Mesendoderm (in vitro differentiated cells): ENCODE data around the gene TEX38.

Experiments
- DNase-seq: peaks from one replicate; pipeline ENCODE4 v3.0.0; 2013
- H2AK5ac ChIP-seq: 2 replicates; pipeline ENCODE4 v1.6.1; 2013; ENCODE audit warnings: low read length, inconsistent platforms
- H2BK120ac ChIP-seq: 2 replicates; pipeline ENCODE4 v1.6.1; 2013; ENCODE audit warnings: low read depth, mild to moderate bottlenecking, low read length, moderate library complexity, mixed read lengths
- H2BK15ac ChIP-seq: replicated peaks from 2 replicates; pipeline ENCODE4 v1.6.1; 2013; ENCODE audit warnings: low read depth, mild to moderate bottlenecking, moderate library complexity
- H2BK5ac ChIP-seq: 2 replicates; pipeline ENCODE4 v1.6.1; 2013; ENCODE audit warnings: low read length, inconsistent platforms
- H3K18ac ChIP-seq: 2 replicates; pipeline ENCODE4 v1.6.1; 2013; ENCODE audit warnings: mild to moderate bottlenecking, low read length, mixed read lengths
- H3K23ac ChIP-seq: one replicate; pipeline ENCODE4 v1.6.1; 2013; ENCODE audit warnings: low read length
- H3K27ac ChIP-seq: 2 replicates; pipeline ENCODE4 v1.5.1; 2013; ENCODE audit warnings: low read depth, mild to moderate bottlenecking, inconsistent platforms, low read length, moderate library complexity
- H3K27me3 ChIP-seq: 2 replicates; pipeline ENCODE4 v1.6.1; 2013; ENCODE audit warnings: low read length, control low read depth, mild to moderate bottlenecking, inconsistent platforms; ENCODE audit not compliant: insufficient read depth, poor library complexity
- H3K36me3 ChIP-seq: 2 replicates; pipeline ENCODE4 v1.6.1; 2013; ENCODE audit warnings: low read length, inconsistent platforms; ENCODE audit not compliant: control insufficient read depth, insufficient read depth
- H3K4ac ChIP-seq: one replicate; pipeline ENCODE4 v1.6.1; 2013; ENCODE audit warnings: low read depth, mild to moderate bottlenecking, low read length, moderate library complexity
- H3K4me1 ChIP-seq: 2 replicates; pipeline ENCODE4 v1.6.1; 2013; ENCODE audit warnings: low read depth, low read length, inconsistent platforms; ENCODE audit not compliant: control insufficient read depth
- H3K4me2 ChIP-seq: 2 replicates; pipeline ENCODE4 v1.6.1; 2013; ENCODE audit warnings: low read length
- H3K4me3 ChIP-seq: 2 replicates; pipeline ENCODE4 v1.5.1; 2013; ENCODE audit warnings: mild to moderate bottlenecking, low read length
- H3K56ac ChIP-seq: one replicate; pipeline ENCODE4 v1.6.1; 2013; ENCODE audit warnings: low read length
- H3K79me1 ChIP-seq: 2 replicates; pipeline ENCODE4 v1.6.1; 2013; ENCODE audit warnings: low read length, inconsistent platforms
- H3K79me2 ChIP-seq: 2 replicates; pipeline ENCODE4 v1.6.1; 2013; ENCODE audit warnings: mild to moderate bottlenecking, low read length; ENCODE audit not compliant: control insufficient read depth, insufficient read depth
- H3K9ac ChIP-seq: 2 replicates; pipeline ENCODE4 v1.6.1; 2013; ENCODE audit warnings: low read length, inconsistent platforms
- H4K5ac ChIP-seq: one replicate; pipeline ENCODE4 v1.6.1; 2013; ENCODE audit warnings: low read length
- H4K8ac ChIP-seq: one replicate; pipeline ENCODE4 v1.6.1; 2013; ENCODE audit warnings: low read depth, mild to moderate bottlenecking, control low read depth, low read length, moderate library complexity
- WGBS: extraction: QIAGEN DNeasy Blood & Tissue Kit; methylation state at CpG from one replicate; pipeline ENCODE4 v1.1.7; 2013; ENCODE audit warnings: low lambda C conversion rate, missing lambda C conversion rate; ENCODE audit not compliant: insufficient coverage; ENCODE audit errors: extremely low coverage; 5-methylcytosine and 5-hydroxymethylcytosine counted together

The TEX38 gene

GRCh38 chr1:46645815-46646214 lies 25.8 kb upstream of the TEX38 start:
- Histone ChIP-seq H3K23ac (no peak overlapping the region), H3K36me3 (no peaks in the 10 kb centered on the region), H2BK15ac (no peak overlapping the region), H2BK120ac (no peak overlapping the region), H3K79me2 (no peaks in the 10 kb centered on the region), H4K8ac (no peak overlapping the region), H3K4me2 (no peak overlapping the region), H3K56ac (no peak overlapping the region), H3K9ac (no peak overlapping the region), H3K4me3 (no peak overlapping the region), H2BK5ac (no peak overlapping the region), H3K79me1 (no peaks in the 10 kb centered on the region), H3K27ac (no peak overlapping the region), H3K27me3 (no peaks in the 10 kb centered on the region), H2AK5ac (no peak overlapping the region), H3K18ac (no peak overlapping the region), H3K4ac (no peak overlapping the region), H4K5ac (no peak overlapping the region), H3K4me1 (no peaks in the 10 kb centered on the region)
- DNase-seq = no peak
- WGBS = no CpG with 5 or more reads among the region's 4 CpGs

GRCh38 chr1:46646331-46646730 lies 25.3 kb upstream of the TEX38 start:
- H3K4ac ChIP-seq = no peak overlapping the region
- WGBS = no CpG with 5 or more reads among the region's 1 CpG
- H3K4me2 ChIP-seq = no peak overlapping the region
- H3K27ac ChIP-seq = no peak overlapping the region
- no peak overlapping the region for H3K4me3 ChIP-seq
- no peak overlapping the region for H3K9ac ChIP-seq
- H2BK5ac ChIP-seq = no peak overlapping the region
- no peak overlapping the region for H4K5ac ChIP-seq
- H4K8ac ChIP-seq = no peak overlapping the region
- H3K56ac ChIP-seq = no peak overlapping the region
- H2AK5ac ChIP-seq = no peak overlapping the region
- H3K27me3 ChIP-seq = no peaks in the 10 kb centered on the region
- DNase-seq = no peak
- no peak overlapping the region for H3K23ac ChIP-seq
- no peak overlapping the region for H2BK15ac ChIP-seq
- no peaks in the 10 kb centered on the region for H3K36me3 ChIP-seq
- no peaks in the 10 kb centered on the region for H3K4me1 ChIP-seq
- H2BK120ac ChIP-seq = no peak overlapping the region
- H3K18ac ChIP-seq = no peak overlapping the region
- no peaks in the 10 kb centered on the region for H3K79me2 ChIP-seq
- no peaks in the 10 kb centered on the region for H3K79me1 ChIP-seq

- H2BK5ac ChIP-seq = no peak overlapping the region
- H2AK5ac ChIP-seq = no peak overlapping the region
- no peaks in the 10 kb centered on the region for H3K79me2 ChIP-seq
- no peak overlapping the region for H4K5ac ChIP-seq
- H3K79me1 ChIP-seq = no peaks in the 10 kb centered on the region
- WGBS = no CpG with 5 or more reads among the region's 2 CpGs
- H3K27ac ChIP-seq = no peak overlapping the region
- no peak overlapping the region for H3K4me2 ChIP-seq
- H3K4me1 ChIP-seq = no peaks in the 10 kb centered on the region
- no peak overlapping the region for H3K4me3 ChIP-seq
- H3K4ac ChIP-seq = no peak overlapping the region
- no peak overlapping the region for H3K18ac ChIP-seq
- no peaks in the 10 kb centered on the region for H3K27me3 ChIP-seq
- no peak overlapping the region for H2BK120ac ChIP-seq
- no peak overlapping the region for H3K56ac ChIP-seq
- H3K23ac ChIP-seq = no peak overlapping the region
- H3K36me3 ChIP-seq = no peaks in the 10 kb centered on the region
- H2BK15ac ChIP-seq = no peak overlapping the region
- no peak overlapping the region for H4K8ac ChIP-seq
- no peak for DNase-seq
- H3K9ac ChIP-seq = no peak overlapping the region
These were observed 24.8 kb upstream of the TEX38 start for GRCh38 chr1:46646844-46647243.

GRCh38 chr1:46647611-46648010 lies 24.0 kb upstream of the TEX38 start:
- H4K8ac ChIP-seq = no peak overlapping the region
- H4K5ac ChIP-seq = no peak overlapping the region
- H3K56ac ChIP-seq = no peak overlapping the region
- no peak overlapping the region for H3K4me3 ChIP-seq
- no peak overlapping the region for H3K4me2 ChIP-seq
- H3K36me3 ChIP-seq = no peaks in the 10 kb centered on the region
- H3K4ac ChIP-seq = no peak overlapping the region
- no peak overlapping the region for H3K27ac ChIP-seq
- WGBS = no CpG with 5 or more reads among the region's 3 CpGs
- no peak overlapping the region for H3K9ac ChIP-seq
- H2AK5ac ChIP-seq = no peak overlapping the region
- no peaks in the 10 kb centered on the region for H3K79me2 ChIP-seq
- no peak overlapping the region for H3K18ac ChIP-seq
- H3K27me3 ChIP-seq = no peaks in the 10 kb centered on the region
- H2BK15ac ChIP-seq = no peak overlapping the region
- no peak for DNase-seq
- H2BK5ac ChIP-seq = no peak overlapping the region
- H3K79me1 ChIP-seq = no peaks in the 10 kb centered on the region
- H3K4me1 ChIP-seq = no peaks in the 10 kb centered on the region
- H3K23ac ChIP-seq = no peak overlapping the region
- H2BK120ac ChIP-seq = no peak overlapping the region

GRCh38 chr1:46649764-46650163 lies 21.9 kb upstream of the TEX38 start:
- H2BK15ac ChIP-seq = no peak overlapping the region
- no peaks in the 10 kb centered on the region for H3K27me3 ChIP-seq
- H2BK120ac ChIP-seq = no peak overlapping the region
- DNase-seq = no peak
- no peak overlapping the region for H3K18ac ChIP-seq
- no peak overlapping the region for H3K56ac ChIP-seq
- no peak overlapping the region for H4K5ac ChIP-seq
- no peaks in the 10 kb centered on the region for H3K4me1 ChIP-seq
- H2BK5ac ChIP-seq = no peak overlapping the region
- H3K23ac ChIP-seq = no peak overlapping the region
- H3K9ac ChIP-seq = no peak overlapping the region
- no peak overlapping the region for H3K27ac ChIP-seq
- no peak overlapping the region for H4K8ac ChIP-seq
- H3K36me3 ChIP-seq = no peaks in the 10 kb centered on the region
- H3K4me2 ChIP-seq = no peak overlapping the region
- H3K79me2 ChIP-seq = no peaks in the 10 kb centered on the region
- H3K79me1 ChIP-seq = no peaks in the 10 kb centered on the region
- H3K4me3 ChIP-seq = no peak overlapping the region
- no peak overlapping the region for H2AK5ac ChIP-seq
- H3K4ac ChIP-seq = no peak overlapping the region
- no CpG with 5 or more reads among the region's 2 CpGs for WGBS

- Histone ChIP-seq H2BK120ac (no peak overlapping the region), H3K9ac (no peak overlapping the region), H3K36me3 (no peaks in the 10 kb centered on the region), H3K79me2 (no peaks in the 10 kb centered on the region), H3K27me3 (no peaks in the 10 kb centered on the region), H3K4me1 (no peaks in the 10 kb centered on the region), H4K8ac (no peak overlapping the region), H3K79me1 (no peaks in the 10 kb centered on the region), H3K18ac (no peak overlapping the region), H3K4me2 (no peak overlapping the region), H2BK5ac (no peak overlapping the region), H3K56ac (no peak overlapping the region), H3K4me3 (no peak overlapping the region), H4K5ac (no peak overlapping the region), H2BK15ac (no peak overlapping the region), H3K23ac (no peak overlapping the region), H3K4ac (no peak overlapping the region), H3K27ac (no peak overlapping the region), H2AK5ac (no peak overlapping the region)
- DNase-seq = no peak
- WGBS = no CpG with 5 or more reads among the region's 3 CpGs
These were observed 21.2 kb upstream of the TEX38 start for GRCh38 chr1:46650491-46650890.
